DMS53 (cell line): Measurements from ENCODE around the gene ANKRD37.
A peak's percentile ranks its signal among the peaks of the same experiment; 100 is the strongest.

Source experiments
- DNase-seq: peaks from one replicate; lab custom pipeline; 2025; lab: John Stamatoyannopoulos, UW

Gene ANKRD37

DNA sequence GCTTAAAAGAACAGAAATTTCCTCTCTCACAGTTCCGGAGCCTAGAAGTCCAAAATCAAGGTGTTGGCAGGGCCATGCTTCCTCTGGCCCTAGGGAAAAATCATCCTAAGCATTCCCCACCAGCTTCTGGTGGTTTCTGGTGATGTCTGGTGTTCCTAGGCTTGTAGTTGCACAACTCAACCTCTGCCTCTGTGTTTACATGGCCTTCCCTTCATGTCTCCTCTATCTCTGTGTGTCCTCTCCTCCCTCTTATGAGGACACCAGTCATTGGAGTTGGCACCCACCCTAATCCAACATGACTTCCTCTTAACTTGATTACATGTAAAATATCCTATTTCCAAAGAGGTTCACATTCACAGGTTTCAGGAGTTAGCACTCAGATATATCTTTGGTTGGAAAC is 16.3 kb upstream of the ANKRD37 start:
- DNase-seq: no peak

DNA sequence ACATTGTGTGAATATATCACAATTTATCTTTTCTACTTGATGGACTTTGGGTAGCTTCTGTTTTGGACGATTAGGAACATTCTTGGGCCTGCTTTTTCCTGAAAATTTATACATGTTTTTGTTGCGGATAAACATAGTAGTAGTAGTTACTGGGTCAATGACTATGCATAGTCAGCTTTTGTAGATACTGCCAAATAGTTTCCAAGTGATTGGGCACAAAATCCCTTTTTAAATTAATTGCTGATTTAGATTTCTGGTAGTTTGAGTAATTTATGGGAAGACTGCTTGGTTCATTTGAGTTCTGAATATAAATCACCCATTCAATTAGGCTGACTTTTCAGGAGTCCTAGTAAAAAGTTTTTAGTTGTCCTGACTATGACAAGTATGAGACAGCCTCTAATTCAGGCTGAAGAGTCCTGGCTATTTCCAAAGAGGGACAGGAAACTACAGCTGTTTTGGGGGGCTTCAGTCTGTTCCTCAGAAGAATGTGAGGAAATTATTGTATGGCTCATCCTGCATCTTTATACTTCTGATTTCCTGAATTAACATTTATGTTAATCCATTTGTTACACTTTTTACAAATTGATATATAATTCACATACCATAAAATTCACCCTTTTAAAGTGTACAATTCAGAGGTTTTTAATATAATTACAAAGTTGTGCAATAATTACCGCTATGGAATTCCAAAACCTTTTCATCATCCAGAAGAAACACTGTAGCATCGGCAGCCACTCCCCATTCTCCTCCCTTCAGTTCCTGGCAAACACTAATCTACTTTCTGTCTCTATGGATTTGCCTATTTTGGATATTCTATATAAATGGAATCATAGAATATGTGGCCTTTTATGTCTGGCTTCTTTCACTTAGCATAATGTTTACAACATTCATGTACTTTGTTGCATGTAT is 15.1 kb upstream of the ANKRD37 start:
- DNase-seq: no peak

DNA sequence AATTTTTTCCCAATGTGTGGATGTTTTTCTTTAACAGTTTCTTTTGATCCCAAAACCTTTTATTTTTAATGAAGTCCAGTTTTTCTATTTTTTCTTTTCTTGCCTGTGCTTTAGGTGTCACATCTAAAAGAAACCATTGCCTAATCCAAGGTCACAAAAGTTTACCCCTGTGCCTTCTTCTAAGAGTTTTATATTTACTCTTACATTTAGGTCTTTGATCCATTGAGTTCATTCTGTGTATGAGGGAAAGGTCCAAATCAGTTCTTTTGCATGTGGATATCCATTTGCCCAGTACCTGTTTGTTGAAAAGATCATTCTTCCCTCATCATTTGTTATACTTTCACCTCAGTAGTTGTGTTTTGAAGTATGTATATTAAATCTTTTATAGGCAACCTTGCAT is 13.9 kb upstream of the ANKRD37 start:
- no peak for DNase-seq

DNA sequence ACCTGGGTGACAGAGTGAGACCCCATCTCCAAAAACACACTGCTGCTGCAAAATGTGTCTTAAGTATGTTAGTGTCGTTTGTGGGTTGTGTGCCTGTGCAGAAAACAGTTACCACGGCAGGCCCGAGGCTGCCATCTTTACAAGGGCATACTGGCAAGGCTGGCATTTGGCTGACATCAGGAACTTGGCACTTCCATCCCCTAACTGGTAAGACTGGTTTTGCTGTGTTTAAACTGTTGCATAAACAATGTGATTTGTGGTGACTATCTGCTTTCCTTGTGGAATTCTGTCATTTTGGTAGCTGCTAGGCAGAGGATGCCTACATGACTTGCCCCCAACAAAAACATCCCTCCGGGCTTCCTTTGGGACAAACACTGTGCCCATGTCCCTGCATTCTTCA is 13.2 kb upstream of the ANKRD37 start:
- DNase-seq: peak; percentile 82

DNA sequence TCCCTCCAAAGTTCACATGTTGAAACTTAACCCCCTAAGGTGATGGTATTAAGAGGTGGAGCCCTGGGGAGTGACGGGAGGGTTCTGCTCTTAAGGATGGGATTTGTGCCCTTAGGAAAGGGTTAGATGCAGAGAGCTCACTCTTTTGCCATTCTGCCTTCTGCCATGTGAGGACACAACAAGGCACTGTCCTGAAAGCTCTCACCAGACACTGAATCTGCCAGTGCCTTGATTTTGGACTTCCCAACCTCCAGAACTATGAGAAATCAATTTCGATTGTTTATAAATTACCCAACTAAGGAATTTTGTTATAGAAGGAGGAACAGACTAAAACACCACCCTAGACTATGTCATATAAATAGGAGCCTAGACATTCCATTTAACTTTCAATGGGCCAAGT is 12.6 kb upstream of the ANKRD37 start:
- DNase-seq: no peak

DNA sequence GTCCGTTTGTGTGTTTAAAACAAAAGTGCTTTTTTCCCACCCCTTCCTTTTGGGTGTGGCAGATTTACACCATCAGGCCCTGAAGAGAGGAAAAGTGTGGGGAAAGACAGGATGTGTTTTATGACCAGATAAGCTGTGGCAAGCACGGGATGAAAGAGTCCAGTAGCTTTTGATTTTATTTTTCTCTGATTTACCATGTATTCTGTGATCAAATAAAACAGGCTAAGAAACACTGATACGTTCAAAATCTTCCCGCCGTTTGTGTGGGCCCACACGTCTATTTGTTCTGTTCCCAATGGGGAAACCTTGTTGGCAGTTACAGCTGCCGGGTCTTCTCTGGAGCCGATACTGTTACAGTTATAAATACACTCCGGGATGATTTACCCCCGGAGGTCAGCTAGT is 11.7 kb upstream of the ANKRD37 start:
- DNase-seq: no peak

DNA sequence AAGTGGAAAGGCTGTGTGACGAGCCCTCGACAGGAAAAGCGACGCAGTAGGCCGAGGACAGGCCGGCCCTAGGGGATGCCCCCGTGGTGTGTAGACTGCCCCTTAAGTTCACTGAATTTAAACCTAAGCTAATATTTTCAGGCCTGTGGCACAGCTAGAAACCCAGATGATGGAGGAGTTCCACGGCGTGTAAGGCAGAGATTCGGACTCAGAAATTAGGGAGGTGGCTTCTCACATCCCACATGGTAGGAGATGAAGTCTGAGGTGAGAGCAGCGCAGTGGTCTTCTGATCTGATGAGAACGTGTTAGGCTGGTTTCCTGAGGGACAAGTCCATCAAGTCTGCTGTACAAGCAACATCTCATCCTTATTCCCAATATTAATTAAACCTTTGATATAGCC is 8.7 kb upstream of the ANKRD37 start:
- DNase-seq: no peak

DNA sequence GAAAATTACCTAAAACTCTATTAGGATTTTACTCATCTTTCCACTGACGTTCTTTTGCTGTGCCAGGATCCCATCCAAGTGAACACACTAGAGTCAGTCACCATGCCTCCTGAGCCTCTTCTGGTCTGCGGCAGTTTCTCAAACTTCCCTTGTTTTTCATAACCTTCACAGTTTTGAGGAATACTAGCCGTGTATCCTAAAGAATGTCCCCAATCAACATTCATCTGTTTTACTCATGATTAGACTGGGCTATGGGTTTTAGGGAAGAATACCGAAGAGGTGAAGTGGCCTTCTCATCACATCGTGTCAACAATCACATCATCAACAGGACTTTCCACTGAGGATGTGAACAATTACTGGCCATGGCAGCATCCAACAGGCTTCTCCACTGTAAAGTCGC is 5.7 kb upstream of the ANKRD37 start:
- DNase-seq: peak; percentile 9

DNA sequence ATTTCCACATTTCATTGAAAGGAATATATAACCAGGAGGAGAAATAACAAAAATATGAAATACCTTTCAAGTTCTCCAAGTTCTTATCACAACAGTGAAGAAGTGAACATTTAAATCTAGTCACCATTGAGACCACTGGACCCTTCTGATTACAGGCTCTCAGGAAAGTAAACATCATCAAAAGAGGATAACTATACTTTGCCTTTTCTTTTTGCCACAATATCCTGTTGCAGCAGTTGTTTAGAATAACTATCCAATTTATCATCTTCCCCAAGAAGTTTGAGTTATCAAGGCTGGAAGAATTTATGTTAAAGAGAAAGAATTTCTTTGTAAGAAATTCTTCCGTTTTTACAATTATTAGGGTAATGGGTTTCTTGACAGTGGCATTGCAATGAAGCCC is 4.5 kb upstream of the ANKRD37 start:
- no peak for DNase-seq

DNA sequence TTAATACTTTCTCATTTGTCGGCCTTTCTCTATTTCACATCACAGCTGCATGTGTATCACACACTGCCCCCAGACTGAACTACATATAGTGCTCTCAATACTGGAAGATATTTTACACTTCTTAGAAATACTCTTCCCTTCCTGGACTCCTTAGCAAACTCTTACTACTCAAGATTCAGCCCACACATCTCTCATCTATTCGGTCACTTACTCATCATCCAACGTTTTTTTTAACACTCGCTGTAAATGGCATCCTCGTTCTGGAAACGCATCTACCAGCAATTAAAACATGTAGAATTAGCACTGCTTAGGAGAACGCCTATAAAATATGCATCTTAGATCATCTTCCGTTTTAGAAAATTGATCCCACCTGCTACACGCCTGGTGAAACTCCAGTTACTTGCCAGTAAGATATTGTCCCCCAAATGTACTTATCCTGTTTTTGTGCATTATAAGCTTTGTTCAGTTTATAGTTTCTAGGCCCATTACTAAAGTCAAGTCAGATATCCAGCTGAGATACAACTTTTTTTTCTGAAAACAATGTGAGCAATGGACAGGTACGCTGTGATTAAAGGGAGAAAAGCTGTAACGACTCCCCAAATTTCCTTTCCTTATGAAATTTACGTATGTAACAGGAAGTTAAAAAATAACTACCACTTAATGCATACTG is 1.9 kb upstream of the ANKRD37 start:
- DNase-seq: peak; percentile 26

DNA sequence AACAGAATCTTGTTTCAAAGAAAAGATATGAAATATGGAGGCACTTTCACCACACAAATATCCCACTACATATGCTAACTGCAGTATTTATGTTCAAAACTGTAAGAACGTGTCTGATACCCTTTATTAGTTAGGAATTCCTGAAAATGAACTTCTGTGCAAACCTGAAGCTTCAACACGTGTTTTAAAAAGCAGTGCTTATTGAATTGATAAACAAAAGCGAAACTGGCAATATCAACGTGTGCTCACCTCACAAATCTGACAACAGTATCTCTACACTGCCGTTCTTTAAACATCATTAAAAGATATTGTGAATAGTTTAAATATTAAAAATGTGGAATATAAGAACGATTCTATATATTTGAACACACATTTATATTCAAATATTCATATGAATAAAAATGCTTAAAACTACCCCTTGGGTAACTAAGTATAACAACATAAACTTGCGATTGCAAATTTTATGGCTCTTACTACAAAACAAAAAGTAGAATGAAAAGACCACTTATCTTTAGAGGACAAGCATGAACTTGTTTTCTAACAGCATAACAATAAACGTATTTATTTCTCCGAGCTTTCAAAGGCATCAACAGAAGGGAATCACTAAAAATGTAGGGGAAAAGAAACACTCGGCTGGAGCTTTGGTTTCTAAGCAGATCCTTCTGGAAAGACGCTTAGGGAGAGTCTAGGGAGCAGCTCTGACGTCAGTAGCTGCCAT is 1.2 kb upstream of the ANKRD37 start, which contains the start of gene LRP2BP:
TSS of gene LRP2BP (minus strand) at position 687 of the 718 bp plus-strand sequence. CDS start 17,738 bp downstream, outside the sequence.
- DNase-seq: peak; percentile 39

DNA sequence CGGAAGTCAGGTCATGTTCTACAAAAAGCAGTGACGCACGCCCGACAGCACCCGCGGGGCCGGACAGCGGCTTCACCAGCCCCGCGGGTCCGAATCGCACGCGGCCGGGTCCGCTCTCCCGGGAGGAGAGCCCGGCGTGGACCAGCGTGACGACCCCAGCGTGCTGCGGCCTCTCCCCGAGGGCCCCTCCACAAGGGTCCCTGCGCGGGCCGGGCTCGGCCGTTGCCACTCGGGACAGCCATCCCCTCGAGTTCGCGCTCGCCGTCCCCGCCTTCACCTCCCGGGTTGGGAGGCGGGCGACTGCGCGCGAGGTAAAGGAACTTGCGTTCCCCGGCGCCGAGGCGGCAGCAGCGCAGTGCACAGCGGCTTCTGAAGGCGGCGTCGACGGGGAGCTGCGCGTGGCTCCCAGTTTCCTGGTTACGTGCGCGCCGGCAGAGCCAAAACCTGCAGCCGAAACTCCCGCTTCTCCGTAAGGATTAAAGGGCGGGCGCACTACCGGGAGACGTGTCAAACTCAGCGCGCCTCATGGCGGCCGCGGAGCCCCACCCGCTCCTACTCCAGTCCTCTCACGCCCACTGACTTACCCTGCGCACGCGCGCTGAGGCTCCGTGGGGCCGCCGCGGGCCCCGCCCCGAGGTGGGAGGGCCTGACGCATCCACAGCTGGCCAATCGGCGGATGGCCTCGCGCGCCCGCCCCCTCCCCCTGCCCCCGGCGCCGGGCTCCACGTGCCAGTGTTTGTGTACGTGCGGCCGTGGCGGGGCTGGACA is 501 bp upstream of the ANKRD37 start:
- DNase-seq: peak; percentile 96

DNA sequence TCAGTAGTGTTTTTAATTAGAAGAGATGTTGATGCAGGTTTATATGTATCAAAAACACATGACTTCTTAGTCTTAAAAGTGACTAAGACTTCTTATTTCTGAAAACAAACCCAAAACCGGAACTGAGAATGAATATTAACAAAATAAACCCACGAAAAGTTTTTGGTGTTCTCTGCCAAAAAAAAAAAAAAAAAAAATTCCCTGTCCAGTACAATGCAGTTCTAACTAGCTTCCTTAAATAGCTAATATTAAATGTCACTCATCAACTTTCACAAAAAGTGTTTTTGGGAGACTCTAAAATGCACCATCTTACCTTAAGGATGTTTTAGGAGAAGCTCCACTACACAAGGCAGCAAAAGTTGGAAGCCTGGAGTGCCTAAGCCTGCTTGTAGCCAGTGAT is 2.0 kb downstream of the ANKRD37 start:
- no peak for DNase-seq

DNA sequence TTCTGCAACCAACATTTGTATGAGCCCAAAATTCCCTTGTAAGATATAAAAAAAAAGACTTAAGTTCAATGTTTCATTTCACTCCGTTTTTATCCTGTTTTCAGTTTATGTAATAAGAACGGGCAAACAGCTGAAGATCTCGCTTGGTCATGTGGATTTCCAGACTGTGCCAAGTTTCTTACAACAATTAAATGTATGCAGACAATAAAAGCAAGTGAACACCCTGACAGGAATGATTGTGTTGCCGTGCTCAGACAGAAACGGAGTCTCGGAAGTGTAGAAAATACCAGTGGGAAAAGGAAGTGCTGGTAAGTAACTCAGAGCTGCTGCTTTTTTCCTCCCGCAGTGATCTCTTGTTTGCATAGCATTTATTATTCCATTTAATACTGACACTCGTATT is 2.8 kb downstream of the ANKRD37 start:
- DNase-seq: no peak

DNA sequence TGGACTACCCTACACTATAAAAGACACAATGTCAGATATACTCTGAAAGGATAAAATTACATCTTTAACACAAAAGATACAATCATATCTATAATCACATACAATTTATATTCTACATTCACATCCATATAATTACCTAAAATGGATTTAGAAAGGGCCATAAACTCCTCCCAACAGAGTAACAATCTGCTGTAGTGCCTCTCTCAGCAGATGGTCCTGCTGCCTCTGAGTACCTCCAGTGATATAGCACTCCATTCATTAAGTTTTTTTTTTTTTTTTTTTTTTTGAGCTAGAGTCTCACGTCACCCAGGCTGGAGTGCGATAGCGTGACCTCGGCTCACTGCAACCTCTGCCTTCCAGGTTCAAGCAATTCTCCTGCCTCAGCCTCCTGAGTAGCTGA is 7.4 kb downstream of the ANKRD37 start:
- DNase-seq: no peak

DNA sequence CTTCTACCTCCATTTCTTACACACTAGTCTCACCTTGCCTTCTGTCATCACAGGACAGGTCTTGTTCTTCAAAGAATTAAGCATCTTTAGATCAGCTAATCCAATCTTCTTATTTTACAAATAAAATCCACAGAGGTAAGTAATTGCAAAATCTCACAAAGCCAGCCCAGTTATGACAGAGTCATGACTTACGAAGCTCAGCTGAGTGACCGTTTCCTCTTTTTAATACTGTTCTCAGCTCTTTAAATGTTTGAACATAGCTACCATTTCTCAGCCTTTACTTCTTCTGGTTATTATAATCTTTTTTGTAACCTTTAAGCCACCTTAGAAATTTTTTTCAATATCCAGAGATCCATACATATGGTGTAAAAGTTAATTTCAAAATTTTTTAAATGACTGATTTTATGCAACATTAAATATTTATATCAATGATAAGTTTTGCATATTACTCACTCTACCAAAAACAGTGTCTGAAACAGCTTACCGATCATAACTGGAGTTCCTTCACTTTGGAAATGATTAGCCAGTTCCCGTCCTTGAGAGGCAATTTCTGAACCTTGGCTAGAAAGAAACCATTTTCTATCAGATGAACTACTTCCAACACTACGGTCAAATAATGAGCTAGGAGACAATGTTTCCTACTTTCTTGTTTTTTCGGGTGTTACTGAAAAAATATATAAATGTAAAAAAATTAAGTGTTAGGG is 8.8 kb downstream of the ANKRD37 start:
- no peak for DNase-seq

DNA sequence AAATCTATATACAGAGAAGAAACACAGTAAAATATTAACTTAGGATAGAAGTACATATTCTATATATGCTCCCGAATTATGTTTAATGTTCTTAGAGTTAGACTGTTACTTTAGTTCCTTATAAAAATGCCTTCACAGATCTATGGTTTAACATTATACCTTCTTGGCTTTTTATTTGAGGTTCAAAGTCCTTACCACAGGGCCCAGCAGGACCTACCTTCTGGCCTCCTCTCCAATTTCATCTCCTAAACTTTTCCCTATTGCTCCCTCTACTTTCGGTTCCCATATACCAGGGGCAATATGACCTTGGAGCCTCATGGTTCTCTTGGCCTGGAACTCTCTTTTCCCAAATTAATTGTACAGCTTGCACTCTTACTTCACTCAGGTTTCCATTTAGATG is 11.8 kb downstream of the ANKRD37 start:
- DNase-seq: no peak

DNA sequence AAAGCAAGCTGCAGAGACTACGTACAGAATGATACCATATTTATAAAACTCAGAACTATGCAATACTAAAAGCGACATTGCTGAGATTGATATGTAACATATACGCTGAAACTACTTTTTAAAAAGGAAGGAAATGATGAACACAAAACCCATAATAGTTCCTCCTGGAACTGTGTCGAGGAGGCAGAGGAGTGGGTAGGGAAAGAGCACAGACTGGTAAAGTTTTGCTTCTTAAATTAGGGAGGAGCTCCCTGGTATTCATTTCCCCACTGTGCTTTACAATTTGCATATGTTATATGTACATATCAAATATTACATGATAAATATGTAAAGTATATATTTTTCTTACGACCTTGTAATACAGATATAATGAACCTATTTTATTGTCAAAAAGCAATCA is 15.2 kb downstream of the ANKRD37 start:
- no peak for DNase-seq

DNA sequence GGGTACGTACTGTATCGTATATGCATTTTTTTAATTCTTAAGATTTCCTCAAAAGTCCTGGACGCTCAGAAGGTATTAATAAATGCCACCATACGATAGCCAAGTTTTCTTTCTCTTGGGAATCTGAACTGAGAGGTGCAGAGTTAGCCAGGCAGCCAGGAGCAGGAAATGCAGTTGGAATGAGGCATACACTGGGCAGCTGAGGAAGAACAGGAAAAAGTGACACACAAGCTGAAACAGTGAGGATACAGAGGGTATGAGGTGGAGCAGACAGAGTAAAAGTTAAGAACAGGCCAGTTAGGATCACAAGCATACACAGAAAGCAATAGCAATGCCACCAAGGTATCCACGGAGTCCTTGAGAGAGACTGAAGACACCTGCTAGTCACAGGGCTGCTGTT is 15.8 kb downstream of the ANKRD37 start:
- DNase-seq: no peak

DNA sequence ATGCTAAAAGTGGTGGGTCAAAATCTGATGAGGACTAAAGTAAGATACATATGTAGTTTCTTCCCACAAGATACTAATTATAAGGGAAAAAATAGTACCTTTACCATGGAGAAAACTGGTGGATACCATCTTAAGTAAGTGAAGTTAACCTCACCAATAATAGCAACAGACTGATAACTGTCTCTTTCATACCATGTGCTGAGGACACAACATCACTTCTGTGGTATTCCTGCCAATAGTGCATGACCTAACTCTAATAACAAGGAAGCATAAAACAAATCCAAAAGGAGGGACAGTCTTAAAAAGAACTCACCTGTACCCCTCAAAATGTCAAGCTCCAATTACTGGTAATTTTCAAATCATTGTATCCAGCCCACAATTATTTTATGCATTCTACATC is 20.3 kb downstream of the ANKRD37 start:
- no peak for DNase-seq

DNA sequence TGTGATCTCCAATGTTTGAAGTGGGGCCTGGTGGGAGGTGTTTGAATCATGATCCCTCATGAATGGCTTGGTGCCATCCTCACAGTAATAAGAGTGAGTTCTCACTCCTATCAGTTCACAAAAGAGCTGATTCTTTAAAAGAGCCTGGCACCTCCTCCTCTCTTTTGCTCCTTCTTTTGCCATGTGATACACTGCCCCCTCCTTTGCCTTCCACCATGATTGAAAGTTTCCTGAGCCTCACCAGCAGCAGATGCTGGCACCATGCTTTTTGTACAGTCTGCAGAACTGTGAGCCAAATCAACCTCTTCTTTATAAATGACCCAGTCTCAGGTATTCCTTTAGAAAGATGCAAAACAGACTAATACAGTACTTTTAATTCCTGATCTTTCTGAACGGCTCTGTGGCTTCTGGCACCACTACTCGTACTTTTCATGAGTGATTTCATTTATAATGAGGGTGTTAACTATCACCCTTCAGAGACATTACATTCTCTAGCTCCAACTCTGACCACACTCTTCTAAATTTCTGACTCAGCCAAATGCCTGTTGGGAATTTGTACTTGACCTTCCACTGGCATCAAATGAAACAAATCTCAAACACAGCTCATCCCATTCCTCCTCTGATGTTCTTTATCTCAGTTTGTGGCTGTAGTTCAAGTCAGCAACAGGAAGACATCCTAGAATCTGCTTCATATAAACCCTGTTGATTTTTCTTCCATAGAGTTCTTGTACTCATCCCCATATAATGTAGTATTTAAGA is 24.9 kb downstream of the ANKRD37 start:
- no peak for DNase-seq
